Effector memory CD8-positive, alpha-beta T cell (primary cell): ENCODE data around the gene HS6ST3.
"Not testable (repeated sequence)": the region's sequence is repeated elsewhere in the genome, so short reads cannot be mapped to it uniquely, and the experiment has no call there.

ENCODE experiments used
- ATAC-seq: fragments of 150-1000 bp; cut with Tn5 transposase; replicated peaks from 2 replicates; pipeline ENCODE4 v1.10.0; 2021; ENCODE audit warnings: mild to moderate bottlenecking, moderate library complexity
- DNase-seq, 3 experiments: peaks; one replicate each; pipeline ENCODE4 v3.0.0; 2021
- H3K27ac Mint-ChIP-seq, 2 donors: one replicate each; pipeline ENCODE4 v1.8.0; 2022; ENCODE audit warnings: mild to moderate bottlenecking in 2 of 2, mixed read lengths in 2 of 2, moderate library complexity in 2 of 2
- H3K27me3 Mint-ChIP-seq, 2 donors: one replicate each; pipeline ENCODE4 v1.8.0; 2022; ENCODE audit warnings: mixed read lengths in 2 of 2
- H3K36me3 Mint-ChIP-seq: one replicate; pipeline ENCODE4 v1.8.0; 2022; ENCODE audit warnings: mild to moderate bottlenecking, moderate library complexity, mixed read lengths; ENCODE audit not compliant: insufficient read depth
- H3K4me1 Mint-ChIP-seq, 2 donors: one replicate each; pipeline ENCODE4 v1.8.0; 2022; ENCODE audit warnings: low read depth in 2 of 2, mixed read lengths in 2 of 2
- H3K4me3 Mint-ChIP-seq, 2 donors: one replicate each; pipeline ENCODE4 v1.8.0; 2022; ENCODE audit warnings: mild to moderate bottlenecking in 2 of 2, mixed read lengths in 2 of 2, moderate library complexity in 2 of 2
- H3K9me3 Mint-ChIP-seq, 2 donors: one replicate each; pipeline ENCODE4 v1.8.0; 2022; ENCODE audit warnings: mixed read lengths in 2 of 2

Gene HS6ST3

GRCh38 chr13:96474181-96474557 is 384.3 kb downstream of the HS6ST3 start:
- H3K4me3 Mint-ChIP-seq: no peak overlapping the region
- ATAC-seq: no peak
- no peak overlapping the region for H3K27ac Mint-ChIP-seq
- peaks cover 5 to 24% of the 10 kb centered on the region in 2 donors for H3K9me3 Mint-ChIP-seq
- no peaks in the 10 kb centered on the region for H3K27me3 Mint-ChIP-seq
- H3K36me3 Mint-ChIP-seq: no peaks in the 10 kb centered on the region
- no peaks in the 10 kb centered on the region for H3K4me1 Mint-ChIP-seq
- no peak for DNase-seq

GRCh38 chr13:96475103-96475502 is 385.2 kb downstream of the HS6ST3 start:
- H3K4me1 Mint-ChIP-seq: no peaks in the 10 kb centered on the region
- no peaks in the 10 kb centered on the region for H3K36me3 Mint-ChIP-seq
- no peaks in the 10 kb centered on the region for H3K27me3 Mint-ChIP-seq
- peaks cover 5 to 23% of the 10 kb centered on the region in 2 donors for H3K9me3 Mint-ChIP-seq
- H3K27ac Mint-ChIP-seq: no peak overlapping the region
- H3K4me3 Mint-ChIP-seq: no peak overlapping the region
- no peak for DNase-seq
- no peak for ATAC-seq

- H3K4me3 Mint-ChIP-seq: no peak overlapping the region
- no peak overlapping the region for H3K27ac Mint-ChIP-seq
- DNase-seq (no peak), ATAC-seq (no peak)
- H3K27me3 Mint-ChIP-seq: no peaks in the 10 kb centered on the region
- H3K4me1 Mint-ChIP-seq: no peaks in the 10 kb centered on the region
- H3K36me3 Mint-ChIP-seq: no peaks in the 10 kb centered on the region
- H3K9me3 Mint-ChIP-seq: peaks cover 0 to 2% of the 10 kb centered on the region in 2 donors
These were observed 391.6 kb downstream of the HS6ST3 start for GRCh38 chr13:96481482-96481881.

- no peak for ATAC-seq
- no peaks in the 10 kb centered on the region for H3K27me3 Mint-ChIP-seq
- no peak overlapping the region for H3K4me3 Mint-ChIP-seq
- DNase-seq: no peak
- H3K9me3 Mint-ChIP-seq: peaks cover 12 to 16% of the 10 kb centered on the region in 2 donors
- H3K27ac Mint-ChIP-seq: no peak overlapping the region
- no peaks in the 10 kb centered on the region for H3K4me1 Mint-ChIP-seq
- no peaks in the 10 kb centered on the region for H3K36me3 Mint-ChIP-seq
These were observed 400.6 kb downstream of the HS6ST3 start for GRCh38 chr13:96490496-96490989.

- H3K27me3 Mint-ChIP-seq: no peaks in the 10 kb centered on the region
- DNase-seq (no peak), ATAC-seq (no peak)
- H3K4me3 Mint-ChIP-seq: no peak overlapping the region
- H3K36me3 Mint-ChIP-seq: no peaks in the 10 kb centered on the region
- no peak overlapping the region for H3K27ac Mint-ChIP-seq
- no peaks in the 10 kb centered on the region for H3K4me1 Mint-ChIP-seq
- peaks cover 12 to 16% of the 10 kb centered on the region in 2 donors for H3K9me3 Mint-ChIP-seq
These were observed 401.2 kb downstream of the HS6ST3 start for GRCh38 chr13:96491103-96491502.

- no peaks in the 10 kb centered on the region for H3K27me3 Mint-ChIP-seq
- ATAC-seq: no peak
These were observed 402.9 kb downstream of the HS6ST3 start for GRCh38 chr13:96492766-96493165.

GRCh38 chr13:96499656-96500055 is 409.7 kb downstream of the HS6ST3 start:
- Mint-ChIP-seq H3K27me3 (no peaks in the 10 kb centered on the region), H3K4me1 (no peaks in the 10 kb centered on the region), H3K36me3 (no peaks in the 10 kb centered on the region), H3K4me3 (no peak overlapping the region), H3K27ac (no peak overlapping the region), H3K9me3 (peaks cover 8 to 11% of the 10 kb centered on the region in 2 donors)
- DNase-seq (no peak), ATAC-seq (no peak)

More at GRCh38 chr13:96492766-96493165, 402.9 kb downstream of the HS6ST3 start:
- Mint-ChIP-seq H3K9me3 (peaks cover 12 to 19% of the 10 kb centered on the region in 2 donors), H3K4me3 (no peak overlapping the region), H3K27ac (no peak overlapping the region), H3K36me3 (no peaks in the 10 kb centered on the region), H3K4me1 (no peaks in the 10 kb centered on the region)
- no peak for DNase-seq

- no peak overlapping the region for H3K27ac Mint-ChIP-seq
- H3K27me3 Mint-ChIP-seq: no peaks in the 10 kb centered on the region
- H3K4me1 Mint-ChIP-seq: no peaks in the 10 kb centered on the region
- peaks cover 8 to 11% of the 10 kb centered on the region in 2 donors for H3K9me3 Mint-ChIP-seq
- H3K4me3 Mint-ChIP-seq: no peak overlapping the region
- ATAC-seq: no peak
- no peak for DNase-seq
- H3K36me3 Mint-ChIP-seq: no peaks in the 10 kb centered on the region
These were observed 411.0 kb downstream of the HS6ST3 start for GRCh38 chr13:96500953-96501352.

- DNase-seq: no peak
- H3K27ac Mint-ChIP-seq: no peak overlapping the region
- H3K4me1 Mint-ChIP-seq: no peaks in the 10 kb centered on the region
- no peak overlapping the region for H3K4me3 Mint-ChIP-seq
- H3K36me3 Mint-ChIP-seq: no peaks in the 10 kb centered on the region
- no peaks in the 10 kb centered on the region for H3K27me3 Mint-ChIP-seq
- peaks cover 7 to 8% of the 10 kb centered on the region in 2 donors for H3K9me3 Mint-ChIP-seq
- ATAC-seq: no peak
These were observed 413.6 kb downstream of the HS6ST3 start for GRCh38 chr13:96503481-96503880.

GRCh38 chr13:96511587-96511986 is 421.7 kb downstream of the HS6ST3 start:
- H3K4me3 Mint-ChIP-seq: no peak overlapping the region
- DNase-seq: no peak
- H3K27me3 Mint-ChIP-seq: no peaks in the 10 kb centered on the region
- ATAC-seq: no peak
- H3K9me3 Mint-ChIP-seq: peaks cover 1 to 5% of the 10 kb centered on the region in 2 donors
- H3K36me3 Mint-ChIP-seq: peaks cover 3% of the 10 kb centered on the region
- H3K27ac Mint-ChIP-seq: no peak overlapping the region
- H3K4me1 Mint-ChIP-seq: no peaks in the 10 kb centered on the region

- Mint-ChIP-seq H3K36me3 (no peaks in the 10 kb centered on the region), H3K27ac (no peak overlapping the region), H3K9me3 (peaks cover 12 to 16% of the 10 kb centered on the region in 2 donors), H3K4me3 (no peak overlapping the region), H3K4me1 (no peaks in the 10 kb centered on the region), H3K27me3 (no peaks in the 10 kb centered on the region)
- ATAC-seq: no peak
- no peak for DNase-seq
These were observed 429.5 kb downstream of the HS6ST3 start for GRCh38 chr13:96519380-96519779.

GRCh38 chr13:96524398-96525020 is 434.6 kb downstream of the HS6ST3 start:
- H3K27ac Mint-ChIP-seq, H3K4me1 Mint-ChIP-seq, DNase-seq, H3K36me3 Mint-ChIP-seq, ATAC-seq, H3K4me3 Mint-ChIP-seq, H3K27me3 Mint-ChIP-seq: not testable (repeated sequence)
- H3K9me3 Mint-ChIP-seq: peaks cover 6 to 16% of the 10 kb centered on the region in 2 donors

- no peak for ATAC-seq
- DNase-seq: no peak
- no peaks in the 10 kb centered on the region for H3K4me1 Mint-ChIP-seq
- H3K4me3 Mint-ChIP-seq: no peak overlapping the region
- H3K36me3 Mint-ChIP-seq: no peaks in the 10 kb centered on the region
- H3K27ac Mint-ChIP-seq: no peak overlapping the region
- no peaks in the 10 kb centered on the region for H3K27me3 Mint-ChIP-seq
- H3K9me3 Mint-ChIP-seq: peaks cover 8 to 18% of the 10 kb centered on the region in 2 donors
These were observed 435.8 kb downstream of the HS6ST3 start for GRCh38 chr13:96525715-96526114.

GRCh38 chr13:96527497-96527896 is 437.6 kb downstream of the HS6ST3 start:
- Mint-ChIP-seq H3K36me3 (no peaks in the 10 kb centered on the region), H3K4me1 (no peaks in the 10 kb centered on the region), H3K9me3 (peaks cover 6 to 13% of the 10 kb centered on the region in 2 donors), H3K27me3 (no peaks in the 10 kb centered on the region), H3K4me3 (no peak overlapping the region), H3K27ac (no peak overlapping the region)
- DNase-seq: no peak
- ATAC-seq: no peak
